Pancreas (tissue), 10 donors: ENCODE results near the gene NMT1. TPM values are rescaled to one million over a fixed set of nuclear protein-coding genes. Genes with fewer than 3 reads are reported as not detected.
"Not testable (repeated sequence)": the region's sequence is repeated elsewhere in the genome, so short reads cannot be mapped to it uniquely, and the experiment has no call there.

ENCODE experiments used
- ATAC-seq, 4 donors: fragments of 200-7000 bp; cut with Tn5 transposase; one replicate each; pipeline versions ENCODE4 v1.8.0 to v1.9.1; 2020; ENCODE audit warnings: mild to moderate bottlenecking in 4 of 4, moderate library complexity in 4 of 4
- DNase-seq, 6 donors: peaks; one replicate each; pipeline ENCODE4 v3.0.0-alpha.2; 2020
- FAIRE-seq: peaks from 2 replicates; lab custom pipeline; 2012; peaks lifted over from hg19 to GRCh38; lab: Jason Lieb, UNC
- H3K27ac ChIP-seq, 4 donors: fragments of 200-600 bp; sonication (generic); 1 replicate in 3 of 4; 2 replicates in 1 of 4; pipeline versions ENCODE4 v1.5.0 to v1.8.0; 2020
- H3K27me3 ChIP-seq, 4 donors: fragments of 200-600 bp; one replicate each; pipeline ENCODE4 v1.8.0; 2021
- H3K36me3 ChIP-seq, 3 donors: fragments of 200-600 bp; sonication (generic) in 1 of 3; one replicate each; pipeline versions ENCODE4 v1.5.0 to v1.8.0; 2020 to 2021
- H3K4me1 ChIP-seq, 3 donors: fragments of 200-600 bp; one replicate each; pipeline ENCODE4 v1.8.0; 2021
- H3K4me3 ChIP-seq, 4 donors: fragments of 200-600 bp; sonication (generic) in 2 of 4; one replicate each; pipeline versions ENCODE4 v1.5.0 to v1.8.0; 2020 to 2021
- H3K9me3 ChIP-seq, 4 donors: fragments of 200-600 bp; one replicate each; pipeline ENCODE4 v1.8.0; 2021
- CTCF ChIP-seq, 4 donors: fragments of 200-600 bp; sonication (generic) in 3 of 4; IDR thresholded peaks; one replicate each; pipeline versions ENCODE4 v1.5.0 to v1.8.0; 2021; ENCODE audit warnings: antibody characterized with exemption in 4 of 4
- WGBS, 2 donors: extraction: QIAGEN DNeasy Blood & Tissue Kit; methylation state at CpG; one replicate each; pipeline ENCODE4 v1.1.7; 2013; 5-methylcytosine and 5-hydroxymethylcytosine counted together
- intact Hi-C, 3 donors: fragments of 100-400 bp; cut with DNase I; formaldehyde crosslinking; loops; one replicate each; pipeline versions ENCODE4 v1.11.1 to v1.14.2; 2022
- polyA plus RNA-seq, 2 donors: library from polyadenylated mRNA; stranded (reverse); fragments of 200-250 nt; gene quantifications; one replicate each; pipeline ENCODE4 v1.2.3, GENCODE V29; 2013
- total RNA-seq, 6 donors: library from RNA; stranded (reverse); fragmentation: NEBNext Ultra II Directional in 4 of 6; extraction: Animal tissue kit (Norgen Biotek cat#: 25700) in 4 of 6; gene quantifications; one replicate each; pipeline versions ENCODE4 v1.2.1 to v1.2.4, GENCODE V29; 2021 to 2023
- donor health status: healthy with polysubstance abuse.
- donor health status: DM: no; HTN: no; CAD: no; lungs with moderate emphysema.
- donor health status: DM: no; HTN: no; CAD: no.
- donor health status: control.
- donor health status: control.
- donor health status: Bipolar disorder and iron deficiency.
- donor health status: DM: yes; HTN: yes; CAD: no.
- donor health status: DM: no; HTN: no; CAD: no.
- donor health status: DM: no; HTN: no; CAD: no.
- donor health status: DM: yes; HTN: yes; CAD: no.

NMT1 gene
- total and polyA plus RNA-seq, 8 donors = 27.0 to 66.5 (median 39.8) TPM

GRCh38 chr17:45048795-45049563 is 12.1 kb upstream of the NMT1 start:
- FAIRE-seq (no peak), DNase-seq (peak in 1 of 6 donors; percentile 4), ATAC-seq (no peak)
- intact Hi-C loops = no loop called here
- WGBS, 2 donors = 83 to 92% methylated on average over 8 of the region's 8 CpGs
- H3K4me3 ChIP-seq = no peak overlapping the region
- no peaks in the 10 kb centered on the region for H3K9me3 ChIP-seq
- no peak overlapping the region for H3K27ac ChIP-seq
- no peak for TF ChIP-seq CTCF (IDR thresholded peaks at IDR 0.05)
- peaks cover 0 to 12% (median 0%) of the 10 kb centered on the region in 3 donors for H3K4me1 ChIP-seq
- no peaks in the 10 kb centered on the region for H3K36me3 ChIP-seq
- no peaks in the 10 kb centered on the region for H3K27me3 ChIP-seq

DNA sequence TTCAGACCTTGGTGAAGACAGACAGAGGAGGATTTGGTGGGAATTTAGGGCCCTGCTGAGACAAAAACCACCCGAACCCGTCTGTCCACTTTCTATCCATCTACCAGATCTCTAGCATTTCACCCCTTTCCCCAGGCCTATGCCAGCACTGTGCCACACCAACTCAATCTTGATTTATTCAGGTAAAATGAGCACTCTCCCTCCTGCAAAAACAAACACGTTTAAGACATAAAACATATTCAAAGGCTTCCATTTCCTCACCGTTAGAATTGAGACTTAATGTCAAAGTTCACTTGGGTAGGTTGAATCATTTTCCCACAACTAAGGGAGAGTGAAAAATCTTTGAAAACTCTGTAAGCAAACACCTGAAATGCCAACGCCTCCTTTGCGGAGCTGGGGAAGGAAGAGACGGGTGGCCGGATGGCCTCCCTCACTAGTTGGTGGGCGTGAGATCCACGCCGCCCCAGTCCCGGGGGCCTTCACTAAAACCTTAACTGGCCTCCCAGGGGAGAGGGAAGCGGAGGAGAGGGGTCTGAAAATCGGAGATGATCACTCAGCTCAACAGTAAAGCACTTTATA is 10.5 kb upstream of the NMT1 start:
- H3K27ac ChIP-seq = peak overlapping the region; percentile 61 to 89 (median 84)
- FAIRE-seq = no peak
- no peaks in the 10 kb centered on the region for H3K27me3 ChIP-seq
- peaks cover 0 to 12% (median 0%) of the 10 kb centered on the region in 3 donors for H3K4me1 ChIP-seq
- WGBS, 2 donors = 2% methylated on average over 14 of the region's 14 CpGs
- H3K4me3 ChIP-seq = peak overlapping the region; percentile 44 to 63 (median 50)
- no peak for TF ChIP-seq CTCF (IDR thresholded peaks at IDR 0.05)
- no peaks in the 10 kb centered on the region for H3K9me3 ChIP-seq
- ATAC-seq = peak in 3 of 4 donors; percentile 6 to 13 (median 12)
- no peaks in the 10 kb centered on the region for H3K36me3 ChIP-seq
- intact Hi-C loops = no loop called here
- DNase-seq = peak in 2 of 6 donors; percentile 21 to 39

GRCh38 chr17:45051060-45051719 is 9.9 kb upstream of the NMT1 start, which contains the start of gene DCAKD:
DCAKD (minus strand) TSS chr17:45051632; CDS start chr17:45034885, 16,747 bp downstream.
- peak; percentile 92 to 97 (median 93) for DNase-seq
- Histone ChIP-seq H3K4me1 (peaks cover 0 to 12% (median 0%) of the 10 kb centered on the region in 3 donors), H3K9me3 (no peaks in the 10 kb centered on the region), H3K4me3 (peak within 1 kb of the TSS; percentile 44 to 63 (median 51)), H3K36me3 (no peaks in the 10 kb centered on the region), H3K27ac (peak within 1 kb of the TSS; percentile 61 to 89 (median 84)), H3K27me3 (no peaks in the 10 kb centered on the region)
- ATAC-seq = peak; percentile 98 to 99 (median 99)
- no peak for FAIRE-seq
- 0% methylated on average over 40 to 56 of the region's 56 CpGs for WGBS, 2 donors
- peak in 1 of 4 donors; percentile 10 for TF ChIP-seq CTCF (IDR thresholded peaks at IDR 0.05)
- intact Hi-C loops = no loop called here

DNA sequence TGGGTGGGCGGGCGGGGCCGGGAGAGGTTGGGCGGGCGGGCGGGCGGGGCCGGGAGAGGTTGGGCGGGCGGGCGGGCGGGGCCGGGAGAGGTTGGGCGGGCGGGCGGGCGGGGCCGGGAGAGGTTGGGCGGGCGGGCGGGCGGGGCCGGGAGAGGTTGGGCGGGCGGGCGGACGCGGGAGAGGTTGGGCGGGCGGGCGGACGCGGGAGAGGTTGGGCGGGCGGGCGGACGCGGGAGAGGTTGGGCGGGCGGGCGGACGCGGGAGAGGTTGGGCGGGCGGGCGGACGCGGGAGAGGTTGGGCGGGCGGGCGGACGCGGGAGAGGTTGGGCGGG is 9.4 kb upstream of the NMT1 start:
- FAIRE-seq = not testable (repeated sequence)
- H3K27ac ChIP-seq = peak overlapping the region in 2 of 4 donors; percentile 65 to 66

More for the DNA sequence above, 9.4 kb upstream of the NMT1 start:
- ATAC-seq, intact Hi-C loops, H3K27me3 ChIP-seq, DNase-seq, H3K9me3 ChIP-seq, H3K36me3 ChIP-seq: not testable (repeated sequence)
- peak overlapping the region in 3 of 4 donors; percentile 36 to 63 (median 46) for H3K4me3 ChIP-seq
- peaks cover 0 to 12% (median 0%) of the 10 kb centered on the region in 3 donors for H3K4me1 ChIP-seq
- 8% methylated on average over 2 of the region's 54 CpGs; no CpG with 5 or more reads in 1 of the 2 donors for WGBS, 2 donors
